Panc1 (cell line): ENCODE data around the gene MAP2. TPM values are rescaled to one million over a fixed set of nuclear protein-coding genes. Genes with fewer than 3 reads are reported as not detected.

ENCODE experiments used
- ATAC-seq: fragments of 200-7000 bp; cut with Tn5 transposase; 2 replicates; pipeline ENCODE4 v1.9.1; 2020; ENCODE audit warnings: mild to moderate bottlenecking, moderate library complexity
- BruUV-seq: library from RNA; stranded (reverse); fragments of 400-500 nt; replicated peaks from 2 replicates; lab custom pipeline; 2021; lab: Mats Ljungman, UMichigan
- CTCF ChIA-PET: fragments of 300-600 bp; sonication (Branson Sonifier 250); formaldehyde crosslinking; loops from one replicate; lab custom pipeline; 2022; ENCODE audit warnings: antibody characterized with exemption; lab: Charles Lee
- POLR2A ChIA-PET: fragments of 300-600 bp; sonication (Branson Sonifier 250); formaldehyde crosslinking; loops from one replicate; lab custom pipeline; 2022; ENCODE audit warnings: antibody characterized with exemption; lab: Charles Lee
- DNase-seq: peaks from one replicate; pipeline ENCODE4 v3.0.0-alpha.2; 2010; ENCODE audit warnings: low read depth, low spot score
- H3K27ac ChIP-seq: 2 replicates; pipeline ENCODE4 v1.5.1; 2011; ENCODE audit warnings: mild to moderate bottlenecking, low read length, inconsistent platforms
- H3K27me3 ChIP-seq: fragments of 200-500 bp; sonication (Bioruptor generic); 2 replicates; pipeline ENCODE4 v1.6.0; 2014; ENCODE audit warnings: low read length, inconsistent platforms; ENCODE audit not compliant: control insufficient read depth, insufficient read depth
- H3K36me3 ChIP-seq: fragments of 200-500 bp; sonication (Bioruptor generic); 2 replicates; pipeline ENCODE4 v1.5.1; 2014; ENCODE audit warnings: inconsistent platforms, mild to moderate bottlenecking, low read length, moderate library complexity; ENCODE audit not compliant: control insufficient read depth, insufficient read depth
- H3K4me1 ChIP-seq: 2 replicates; pipeline ENCODE4 v1.5.1; 2011; ENCODE audit warnings: inconsistent platforms, mild to moderate bottlenecking, low read length, moderate library complexity; ENCODE audit not compliant: control insufficient read depth, insufficient read depth
- H3K4me3 ChIP-seq, 2 experiments: 2 replicates each; pipeline ENCODE4 v1.5.1; 2011 to 2012; ENCODE audit warnings: low read depth in 2 of 2, low read length in 2 of 2, mild to moderate bottlenecking in 2 of 2, inconsistent platforms in 1 of 2, moderate library complexity in 1 of 2
- H3K9me3 ChIP-seq: fragments of 200-500 bp; sonication (Bioruptor generic); 2 replicates; pipeline ENCODE4 v1.5.1; 2014; ENCODE audit warnings: low read depth, mild to moderate bottlenecking, inconsistent platforms, low read length, moderate library complexity; ENCODE audit not compliant: control insufficient read depth, insufficient read depth
- CTCF ChIP-seq: fragments of 450-650 bp; IDR thresholded peaks from 2 replicates; pipeline ENCODE4 v1.5.1; 2017; ENCODE audit warnings: mild to moderate bottlenecking
- SIN3A ChIP-seq: IDR thresholded peaks from 2 replicates; pipeline ENCODE4 v1.6.1; 2012; ENCODE audit warnings: low read depth, mild to moderate bottlenecking, low read length, moderate library complexity, borderline replicate concordance; ENCODE audit not compliant: insufficient read depth
- in situ Hi-C: cut with HindIII; loops from 2 replicates; pipeline ENCODE4 v1.10.0; 2016; ENCODE audit warnings: low sequenced_read_pairs, low pct_unique_long_range_greater_than_20kb
- intact Hi-C: fragments of 100-400 bp; cut with micrococcal nuclease; formaldehyde crosslinking; loops from one replicate; pipeline ENCODE4 v1.10.0; 2022; ENCODE audit not compliant: unreplicated experiment
- total RNA-seq: library from RNA; stranded (reverse); gene quantifications from one replicate; pipeline ENCODE4 v1.2.1, GENCODE V29; 2021; ENCODE audit not compliant: unreplicated experiment

MAP2 gene
- total RNA-seq, 1 experiment from 2014 or later = 44.9 TPM

GRCh38 chr2:209773377-209773776 is 349.5 kb downstream of the MAP2 start:
- Histone ChIP-seq H3K4me1 (no peaks in the 10 kb centered on the region), H3K36me3 (no peaks in the 10 kb centered on the region; the same call in 1 of the 2 replicates), H3K4me3 (no peak overlapping the region), H3K27me3 (peaks cover 22% of the 10 kb centered on the region), H3K27ac (no peak overlapping the region), H3K9me3 (no peaks in the 10 kb centered on the region)
- no TSS peak for BruUV-seq
- DNase-seq (no peak), ATAC-seq (no peak)
- intact Hi-C loops (no loop called here), in situ Hi-C loops (no loop called here)
- TF ChIP-seq CTCF (no peak), SIN3A (no peak)
- ChIA-PET CTCF (no interaction called here), POLR2A (no interaction called here)
